NOMO-1 treated with dmso at 0.1 percent for 144 hours (cell line): ENCODE measurements around the gene ZBTB7C.

Experiments used
- DNase-seq: peaks from one replicate; lab custom pipeline; 2025; ENCODE audit not compliant: unreplicated experiment; lab: John Stamatoyannopoulos, UW

The ZBTB7C gene

GRCh38 chr18:48355276-48356115 lies 53.7 kb downstream of the ZBTB7C start:
- no peak for DNase-seq

DNA sequence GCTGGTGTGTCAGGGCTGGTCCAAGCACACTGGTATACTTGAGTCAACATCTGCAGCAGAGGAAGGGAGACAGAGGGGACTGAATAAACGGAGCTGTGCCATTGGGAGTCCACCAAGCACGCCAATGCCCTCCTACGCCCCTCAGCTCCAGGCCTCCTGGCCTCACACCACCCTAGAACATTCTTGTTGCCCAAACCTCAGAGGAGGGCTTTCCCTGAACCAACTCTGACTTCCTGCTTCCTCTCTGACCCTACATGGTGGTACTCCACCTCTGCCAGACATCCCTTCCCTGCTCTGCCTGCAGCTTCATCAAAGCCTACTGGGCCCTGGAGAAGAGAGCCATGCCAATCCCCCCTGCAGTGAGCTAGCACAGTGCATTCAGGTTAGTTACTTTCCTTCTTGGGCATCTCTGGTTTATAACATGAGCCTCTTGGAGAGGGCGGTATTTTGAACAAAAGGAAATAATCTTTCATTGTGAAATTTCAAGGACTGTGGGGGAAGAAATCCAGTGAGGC lies 54.4 kb downstream of the ZBTB7C start:
- DNase-seq = no peak

- no peak for DNase-seq
Measured at GRCh38 chr18:48352051-48352755, 57.0 kb downstream of the ZBTB7C start.

GRCh38 chr18:48351216-48352050 lies 57.8 kb downstream of the ZBTB7C start:
- no peak for DNase-seq

- no peak for DNase-seq
Measured at GRCh38 chr18:48348739-48349138, 60.4 kb downstream of the ZBTB7C start.

DNA sequence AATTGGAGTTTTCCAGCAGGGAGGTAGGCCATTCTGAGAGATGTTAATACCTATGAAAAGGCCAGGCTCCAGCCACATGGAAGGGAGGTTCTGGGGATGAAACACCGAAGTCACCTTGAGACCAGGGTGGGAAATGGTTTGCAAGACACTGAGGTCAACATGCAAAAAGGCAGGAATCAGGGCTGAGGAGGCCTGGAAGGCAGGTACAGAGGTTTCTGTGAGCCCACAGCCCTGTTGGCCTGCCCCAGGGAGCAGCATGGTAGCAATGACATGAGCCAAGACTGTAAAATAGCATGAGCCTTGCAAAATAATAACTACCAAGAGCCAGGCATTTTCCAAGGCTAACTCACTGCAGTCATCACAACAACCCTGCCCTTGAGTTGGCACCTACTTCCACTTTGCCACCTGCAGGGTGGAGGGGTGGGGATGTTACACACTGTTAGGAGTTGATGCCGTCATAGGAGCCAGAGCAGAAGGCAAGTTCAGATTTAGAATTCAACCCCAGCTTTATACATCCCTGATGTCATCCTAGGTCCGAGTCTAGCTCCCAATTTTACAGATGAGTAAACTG lies 61.3 kb downstream of the ZBTB7C start:
- DNase-seq = no peak

DNA sequence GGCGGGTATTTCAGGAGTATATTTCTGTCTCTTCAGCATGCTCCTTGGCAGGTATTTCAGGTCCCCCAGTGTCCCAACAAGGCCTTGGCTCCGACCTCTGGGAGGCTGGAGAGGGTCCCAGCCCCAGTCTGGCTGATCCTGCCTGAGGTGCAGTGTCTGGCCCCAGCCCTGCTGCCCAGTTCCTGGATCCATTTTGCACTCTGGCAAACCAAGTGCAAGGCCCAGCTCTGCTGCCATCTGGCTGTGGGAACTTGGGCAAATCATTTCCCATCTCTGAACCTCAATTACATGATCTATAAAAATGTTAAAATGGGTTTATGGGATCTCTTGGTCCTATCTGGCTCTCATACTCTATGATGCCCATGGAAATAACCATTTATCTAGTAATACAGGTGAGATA lies 63.6 kb downstream of the ZBTB7C start:
- no peak for DNase-seq

DNA sequence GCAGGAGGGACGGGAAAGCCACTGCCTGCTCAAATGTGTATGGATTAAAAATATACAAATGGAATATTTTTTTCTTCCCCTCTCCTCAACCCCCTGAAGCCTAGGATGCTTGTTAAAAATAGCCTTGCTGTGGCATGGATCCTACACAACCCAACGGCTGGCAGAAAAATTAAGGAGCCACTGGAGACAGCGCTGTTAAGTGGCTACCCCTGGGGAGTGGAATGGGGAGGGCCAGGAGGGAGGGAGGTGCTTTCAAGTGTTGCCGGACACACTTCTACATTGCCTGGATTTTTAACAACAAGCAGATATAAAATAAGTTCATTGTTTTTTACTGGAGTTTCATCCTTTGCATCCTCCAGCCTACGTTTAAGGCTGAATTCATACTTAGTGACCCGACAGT lies 66.6 kb downstream of the ZBTB7C start:
- DNase-seq = no peak

GRCh38 chr18:48342125-48342524 lies 67.1 kb downstream of the ZBTB7C start:
- no peak for DNase-seq

DNA sequence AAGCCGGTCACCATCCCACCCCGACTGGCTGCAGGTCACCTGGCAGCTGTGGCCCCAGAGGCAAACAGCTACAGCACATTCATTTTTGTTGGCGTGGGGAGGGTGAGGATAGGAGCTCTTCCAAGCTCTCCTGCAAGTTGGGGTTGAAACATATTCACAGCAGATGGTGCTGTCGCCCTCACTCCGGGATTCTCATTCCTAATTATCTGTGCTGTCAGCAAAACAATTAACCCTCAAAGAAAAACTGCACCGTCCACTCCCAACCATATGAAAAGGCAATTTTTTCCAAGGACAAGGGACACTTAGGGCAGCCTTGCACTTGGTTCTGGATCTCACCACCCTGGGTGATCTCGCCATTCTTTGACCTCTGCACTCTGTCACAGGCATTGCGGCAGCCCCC lies 68.6 kb downstream of the ZBTB7C start:
- no peak for DNase-seq

GRCh38 chr18:48339692-48340091 lies 69.5 kb downstream of the ZBTB7C start:
- no peak for DNase-seq

GRCh38 chr18:48338915-48339314 lies 70.3 kb downstream of the ZBTB7C start:
- DNase-seq = no peak

DNA sequence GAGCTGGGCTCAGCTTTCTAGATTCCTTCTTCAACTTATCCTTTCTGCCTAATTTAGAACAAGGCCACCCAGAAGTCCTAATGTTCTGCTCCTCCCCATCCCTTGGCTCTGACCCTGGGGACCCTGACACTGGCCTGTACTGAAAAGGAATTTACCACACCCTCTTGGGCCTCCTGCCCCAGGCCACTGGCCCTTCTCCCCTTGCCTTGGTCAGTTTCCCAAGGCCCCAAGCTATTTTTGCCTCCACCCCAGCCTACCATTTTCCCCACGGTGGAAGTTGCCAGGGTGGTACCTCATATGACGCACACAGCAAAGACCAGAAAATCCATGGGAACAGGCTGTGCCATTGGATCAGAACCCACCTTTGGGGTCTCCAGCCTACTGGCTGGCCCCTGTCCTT lies 72.1 kb downstream of the ZBTB7C start:
- no peak for DNase-seq

GRCh38 chr18:48336332-48336731 lies 72.9 kb downstream of the ZBTB7C start:
- DNase-seq = no peak

DNA sequence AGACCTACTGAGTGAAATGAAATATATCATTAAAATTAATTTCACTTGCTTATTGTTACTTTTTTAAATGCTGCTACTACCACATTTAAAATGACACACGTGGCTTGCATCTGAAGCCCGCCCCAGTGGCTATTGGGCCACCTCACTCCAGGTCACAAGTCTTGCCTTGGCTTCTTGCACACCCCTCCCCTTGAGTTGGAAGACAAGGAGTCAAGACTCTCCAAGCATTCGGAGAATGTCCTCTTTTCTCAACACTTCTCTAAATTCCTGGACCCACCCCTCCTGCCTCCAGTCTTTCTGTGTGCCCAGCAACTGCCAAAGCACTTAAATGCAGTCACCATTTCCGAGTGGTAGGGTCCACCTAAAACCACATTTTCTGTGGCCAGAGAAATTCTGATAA lies 73.4 kb downstream of the ZBTB7C start:
- DNase-seq = no peak

DNA sequence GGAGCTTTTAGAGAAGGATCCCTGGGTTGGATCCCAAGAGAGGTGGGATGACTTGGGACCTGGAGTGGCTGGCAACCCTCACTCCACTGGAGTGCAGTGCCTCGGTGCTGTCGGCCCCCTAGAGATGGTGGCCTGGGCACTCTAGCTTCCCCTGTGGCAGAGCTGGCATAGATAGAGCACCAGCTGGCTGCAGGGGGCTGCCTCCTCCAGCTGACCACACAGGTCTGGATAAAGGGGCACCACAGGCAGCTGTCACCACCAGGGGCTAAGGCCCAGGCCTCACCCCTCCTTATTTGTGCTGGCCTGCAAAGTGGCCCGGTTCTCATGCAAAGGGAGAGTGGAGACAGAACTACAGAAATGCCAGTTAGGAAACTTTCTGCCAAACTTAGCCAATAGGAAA lies 74.3 kb downstream of the ZBTB7C start:
- DNase-seq = no peak

GRCh38 chr18:48333563-48333962 lies 75.6 kb downstream of the ZBTB7C start:
- DNase-seq = no peak

GRCh38 chr18:48330016-48330991 lies 78.9 kb downstream of the ZBTB7C start:
- DNase-seq = no peak

GRCh38 chr18:48328473-48329210 lies 80.5 kb downstream of the ZBTB7C start:
- no peak for DNase-seq
